Activated CD4-positive, alpha-beta memory T cell treated with anti-CD3 and anti-CD28 coated beads for 36 hours (primary cell): Measurements from ENCODE around the gene RNF145. TPM values are rescaled to one million over a fixed set of nuclear protein-coding genes. Genes with fewer than 3 reads are reported as not detected.
"Not testable (repeated sequence)": the region's sequence is repeated elsewhere in the genome, so short reads cannot be mapped to it uniquely, and the experiment has no call there.

Source experiments
- CTCF ChIA-PET: fragments of 350-600 bp; sonication (Branson Sonifier 250); formaldehyde crosslinking; loops from one replicate; lab custom pipeline; 2021; ENCODE audit warnings: antibody characterized with exemption, inconsistent platforms; lab: Charles Lee
- POLR2A ChIA-PET: fragments of 350-600 bp; sonication (Branson Sonifier 250); formaldehyde crosslinking; loops from one replicate; lab custom pipeline; 2021; ENCODE audit warnings: antibody characterized with exemption; lab: Charles Lee
- DNase-seq: peaks from one replicate; pipeline ENCODE4 v3.0.0-alpha.2; 2020
- H3K27ac Mint-ChIP-seq: one replicate; pipeline ENCODE4 v1.8.0; 2021; ENCODE audit warnings: mixed read lengths
- H3K27me3 Mint-ChIP-seq: one replicate; pipeline ENCODE4 v1.8.0; 2021; ENCODE audit warnings: mixed read lengths
- H3K36me3 Mint-ChIP-seq: one replicate; pipeline ENCODE4 v1.8.0; 2021; ENCODE audit warnings: mixed read lengths
- H3K4me1 Mint-ChIP-seq: one replicate; pipeline ENCODE4 v1.8.0; 2021; ENCODE audit warnings: low read depth, mixed read lengths
- H3K4me3 Mint-ChIP-seq: one replicate; pipeline ENCODE4 v1.8.0; 2021; ENCODE audit warnings: mild to moderate bottlenecking, mixed read lengths
- H3K9me3 Mint-ChIP-seq: one replicate; pipeline ENCODE4 v1.8.0; 2021; ENCODE audit warnings: mixed read lengths
- intact Hi-C: fragments of 100-400 bp; cut with micrococcal nuclease; formaldehyde crosslinking; loops from one replicate; pipeline ENCODE4 v1.15.1; 2023
- total RNA-seq, 2 experiments: library from RNA; stranded (reverse); gene quantifications; one replicate each; pipeline ENCODE4 v1.2.3, GENCODE V29; 2021

Gene RNF145
- total RNA-seq, 2 experiments from 2014 or later = 91.4 to 92.6 TPM

GRCh38 chr5:159130871-159131270, 78.5 kb downstream of the RNF145 start:
- ChIA-PET POLR2A (no interaction called here), CTCF (interaction anchor here (1.0 to 3.5 kb wide), 4 partner anchors 24 to 1056 kb away, joined by 3 to 58 read pairs (median 15); no protein-coding TSS in a partner anchor)
- Mint-ChIP-seq H3K36me3 (no peaks in the 10 kb centered on the region), H3K9me3 (peaks cover 4% of the 10 kb centered on the region), H3K4me3 (no peak overlapping the region), H3K27me3 (peaks cover 2% of the 10 kb centered on the region), H3K27ac (no peak overlapping the region), H3K4me1 (no peaks in the 10 kb centered on the region)
- no peak for DNase-seq
- intact Hi-C loops = loop anchor here (10.0 kb wide), 2 partner anchors 956 to 1056 kb away; no protein-coding TSS in a partner anchor

GRCh38 chr5:159128070-159128541, 81.2 kb downstream of the RNF145 start:
- no peak overlapping the region for H3K4me3 Mint-ChIP-seq
- H3K27me3 Mint-ChIP-seq = peaks cover 2% of the 10 kb centered on the region
- ChIA-PET POLR2A (no interaction called here), CTCF (no interaction called here)
- H3K27ac Mint-ChIP-seq = no peak overlapping the region
- peaks cover 17% of the 10 kb centered on the region for H3K9me3 Mint-ChIP-seq
- peaks cover 4% of the 10 kb centered on the region for H3K36me3 Mint-ChIP-seq
- no peaks in the 10 kb centered on the region for H3K4me1 Mint-ChIP-seq
- no peak for DNase-seq
- intact Hi-C loops = no loop called here

- Mint-ChIP-seq H3K9me3 (peaks cover 23% of the 10 kb centered on the region), H3K36me3 (peaks cover 4% of the 10 kb centered on the region), H3K27ac (no peak overlapping the region), H3K4me3 (no peak overlapping the region), H3K27me3 (peaks cover 1% of the 10 kb centered on the region), H3K4me1 (peaks cover 17% of the 10 kb centered on the region)
- intact Hi-C loops = no loop called here
- DNase-seq = peak; percentile 38
- ChIA-PET CTCF (interaction anchor here (0.8 kb wide), 1 partner anchor 8 kb away, joined by 6 read pairs; no protein-coding TSS in a partner anchor), POLR2A (interaction anchor here (0.6 kb wide), 1 partner anchor 1296 kb away, joined by 3 read pairs; no protein-coding TSS in a partner anchor)
Observed at GRCh38 chr5:159123700-159124099, 85.7 kb downstream of the RNF145 start.

GRCh38 chr5:159123189-159123588, 86.2 kb downstream of the RNF145 start:
- DNase-seq = no peak
- peaks cover 17% of the 10 kb centered on the region for H3K4me1 Mint-ChIP-seq
- ChIA-PET CTCF (interaction anchor here (2.2 kb wide), 1 partner anchor 17 kb away, joined by 8 read pairs; no protein-coding TSS in a partner anchor), POLR2A (interaction anchor here (0.6 kb wide), 1 partner anchor 1296 kb away, joined by 3 read pairs; no protein-coding TSS in a partner anchor)
- peaks cover 23% of the 10 kb centered on the region for H3K9me3 Mint-ChIP-seq
- H3K27me3 Mint-ChIP-seq = peaks cover 1% of the 10 kb centered on the region
- no peak overlapping the region for H3K4me3 Mint-ChIP-seq
- no peak overlapping the region for H3K27ac Mint-ChIP-seq
- intact Hi-C loops = no loop called here
- peaks cover 4% of the 10 kb centered on the region for H3K36me3 Mint-ChIP-seq

- ChIA-PET POLR2A (no interaction called here), CTCF (interaction anchor here (1.3 to 2.2 kb wide), 2 partner anchors 9 to 15 kb away, joined by 3 to 8 read pairs; no protein-coding TSS in a partner anchor)
- H3K27me3 Mint-ChIP-seq = no peaks in the 10 kb centered on the region
- H3K9me3 Mint-ChIP-seq = peaks cover 21% of the 10 kb centered on the region
- H3K4me1 Mint-ChIP-seq = peaks cover 17% of the 10 kb centered on the region
- intact Hi-C loops = no loop called here
- H3K36me3 Mint-ChIP-seq = peaks cover 4% of the 10 kb centered on the region
- no peak overlapping the region for H3K4me3 Mint-ChIP-seq
- H3K27ac Mint-ChIP-seq = peak overlapping the region; percentile 49
- no peak for DNase-seq
Observed at GRCh38 chr5:159121061-159121460, 88.3 kb downstream of the RNF145 start.

GRCh38 chr5:159120446-159120845, 88.9 kb downstream of the RNF145 start:
- peak overlapping the region; percentile 57 for H3K27ac Mint-ChIP-seq
- peaks cover 15% of the 10 kb centered on the region for H3K9me3 Mint-ChIP-seq
- intact Hi-C loops = no loop called here
- peaks cover 17% of the 10 kb centered on the region for H3K4me1 Mint-ChIP-seq
- ChIA-PET POLR2A (no interaction called here), CTCF (interaction anchor here (1.3 to 2.3 kb wide), 4 partner anchors 9 to 425 kb away, joined by 4 to 10 read pairs (median 8); no protein-coding TSS in a partner anchor)
- no peaks in the 10 kb centered on the region for H3K27me3 Mint-ChIP-seq
- no peak for DNase-seq
- peak overlapping the region; percentile 34 for H3K4me3 Mint-ChIP-seq
- H3K36me3 Mint-ChIP-seq = peaks cover 4% of the 10 kb centered on the region

GRCh38 chr5:159119842-159120241, 89.5 kb downstream of the RNF145 start:
- DNase-seq, POLR2A ChIA-PET, H3K36me3 Mint-ChIP-seq, intact Hi-C loops, H3K27me3 Mint-ChIP-seq, H3K9me3 Mint-ChIP-seq: not testable (repeated sequence)
- CTCF ChIA-PET = interaction anchor here (1.3 to 2.3 kb wide), 4 partner anchors 10 to 424 kb away, joined by 4 to 10 read pairs (median 8); no protein-coding TSS in a partner anchor
- Mint-ChIP-seq H3K4me3 (peak overlapping the region; percentile 34), H3K4me1 (peaks cover 17% of the 10 kb centered on the region), H3K27ac (peak overlapping the region; percentile 57)

GRCh38 chr5:159118958-159119659, 90.2 kb downstream of the RNF145 start:
- peaks cover 17% of the 10 kb centered on the region for H3K4me1 Mint-ChIP-seq
- CTCF ChIA-PET = interaction anchor here (1.3 to 2.3 kb wide), 5 partner anchors 10 to 423 kb away, joined by 4 to 10 read pairs (median 5); no protein-coding TSS in a partner anchor
- H3K27me3 Mint-ChIP-seq, intact Hi-C loops, H3K4me3 Mint-ChIP-seq, H3K36me3 Mint-ChIP-seq, H3K9me3 Mint-ChIP-seq, POLR2A ChIA-PET, H3K27ac Mint-ChIP-seq, DNase-seq: not testable (repeated sequence)

GRCh38 chr5:159113405-159113804, 95.9 kb downstream of the RNF145 start:
- Mint-ChIP-seq H3K27me3 (peaks cover 9% of the 10 kb centered on the region), H3K36me3 (no peaks in the 10 kb centered on the region), H3K4me3 (no peak overlapping the region), H3K27ac (no peak overlapping the region), H3K9me3 (no peaks in the 10 kb centered on the region), H3K4me1 (no peaks in the 10 kb centered on the region)
- ChIA-PET CTCF (interaction anchor here (1.1 kb wide), 1 partner anchor 417 kb away, joined by 6 read pairs; no protein-coding TSS in a partner anchor), POLR2A (no interaction called here)
- intact Hi-C loops = no loop called here
- DNase-seq = no peak

- intact Hi-C loops = no loop called here
- H3K9me3 Mint-ChIP-seq = no peaks in the 10 kb centered on the region
- no peaks in the 10 kb centered on the region for H3K36me3 Mint-ChIP-seq
Observed at GRCh38 chr5:159112436-159112835, 96.9 kb downstream of the RNF145 start.

More at GRCh38 chr5:159112436-159112835, 96.9 kb downstream of the RNF145 start:
- peaks cover 9% of the 10 kb centered on the region for H3K27me3 Mint-ChIP-seq
- H3K4me1 Mint-ChIP-seq = no peaks in the 10 kb centered on the region
- H3K4me3 Mint-ChIP-seq = no peak overlapping the region
- ChIA-PET CTCF (interaction anchor here (0.6 to 2.2 kb wide), 5 partner anchors 17 to 417 kb away, joined by 3 to 15 read pairs (median 4); no protein-coding TSS in a partner anchor), POLR2A (no interaction called here)
- no peak for DNase-seq
- H3K27ac Mint-ChIP-seq = no peak overlapping the region
